Measurements from ENCODE around the gene SGMS1. TPM values are rescaled to one million over a fixed set of nuclear protein-coding genes. Genes with fewer than 3 reads are reported as not detected.

SGMS1 gene
- total RNA-seq, 1 experiment from 2014 or later = 20.4 TPM

GRCh38 chr10:50529660-50530059 is 94.1 kb downstream of the SGMS1 start:
- no peaks in the 10 kb centered on the region for H3K36me3 Mint-ChIP-seq (ENCODE audit: insufficient read depth in 1 of 3, low read depth in 3 of 3)

More at GRCh38 chr10:50529660-50530059, 94.1 kb downstream of the SGMS1 start:
- H4K91ac ChIP-seq (ENCODE audit: insufficient read length, low read depth, low read length) = no peak overlapping the region
- H3K79me1 ChIP-seq (ENCODE audit: insufficient read depth, low read depth, low read length, poor library complexity, severe bottlenecking) = no peaks in the 10 kb centered on the region
- no peaks in the 10 kb centered on the region for H3K79me2 ChIP-seq (ENCODE audit: insufficient read depth, low read length)
- H4K20me1 ChIP-seq (ENCODE audit: control insufficient read depth, insufficient read depth, insufficient read length) = no peaks in the 10 kb centered on the region
- H3T11ph ChIP-seq (ENCODE audit: low read length) = no peak overlapping the region
- H2BK12ac ChIP-seq (ENCODE audit: insufficient read length, low read depth, low read length) = no peak overlapping the region
- H4K8ac ChIP-seq (replicated peaks; ENCODE audit: insufficient read length, low read depth, low read length) = no peak overlapping the region
- Mint-ChIP-seq H3K9me3 (no peaks in the 10 kb centered on the region), H3K27ac (no peak overlapping the region; a peak in 1 of 7 replicates), H3K27me3 (ENCODE audit: low read depth) (no peaks in the 10 kb centered on the region), H3K4me1 (peaks cover 19% of the 10 kb centered on the region in 2 experiments), H3K4me3 (no peak overlapping the region)
- no peak overlapping the region for H4K5ac ChIP-seq (ENCODE audit: insufficient read length, low read depth, low read length)
- no peak overlapping the region for H2BK20ac ChIP-seq (ENCODE audit: low read depth, low read length, poor library complexity, severe bottlenecking)
- no peak for TF ChIP-seq CTCF (conservative IDR thresholded peaks at IDR 0.05)
- H3K4me2 ChIP-seq (ENCODE audit: insufficient read depth, insufficient read length, low read length) = no peak overlapping the region
- no peak for DNase-seq
- H3K18ac ChIP-seq (ENCODE audit: insufficient read length, low read depth, low read length) = no peak overlapping the region
- no peaks in the 10 kb centered on the region for H3K4me1 ChIP-seq (ENCODE audit: insufficient read depth, low read length)
- H3K23me2 ChIP-seq (ENCODE audit: insufficient read length, low read depth, low read length, poor library complexity, severe bottlenecking) = no peaks in the 10 kb centered on the region
- no peak overlapping the region for H3K23ac ChIP-seq (ENCODE audit: insufficient read length, low read depth, low read length)
- WGBS (ENCODE audit: extremely low coverage, insufficient read length, low lambda C conversion rate) = no CpG with 5 or more reads among the region's 5 CpGs
- H3K4ac ChIP-seq (ENCODE audit: low read depth, low read length) = no peak overlapping the region
- no peak overlapping the region for H3K14ac ChIP-seq (ENCODE audit: insufficient read depth, low read length)
- no peaks in the 10 kb centered on the region for H3K9me3 ChIP-seq (ENCODE audit: control insufficient read depth, low read depth, low read length)
- H2BK5ac ChIP-seq (ENCODE audit: insufficient read length, low read length) = no peak overlapping the region
- H2BK120ac ChIP-seq (ENCODE audit: low read depth, low read length, poor library complexity, severe bottlenecking) = no peak overlapping the region
- no peak overlapping the region for H3K56ac ChIP-seq (ENCODE audit: insufficient read length, low read depth, low read length)
- H3K27me3 ChIP-seq (ENCODE audit: insufficient read depth, low read length) = no peaks in the 10 kb centered on the region
- H3K9ac ChIP-seq (ENCODE audit: extremely low read depth, insufficient read length, low read length) = no peak overlapping the region
- H3K27ac ChIP-seq (ENCODE audit: insufficient read length, low read depth, low read length) = no peak overlapping the region
- no peak overlapping the region for H2BK15ac ChIP-seq (ENCODE audit: low read depth, low read length)
- H2AFZ ChIP-seq (ENCODE audit: low read length) = no peak overlapping the region
- H2AK5ac ChIP-seq (ENCODE audit: insufficient read length, low read length) = no peak overlapping the region
